ENCODE results near the gene TOMM70.
"Not testable (repeated sequence)": the region's sequence is repeated elsewhere in the genome, so short reads cannot be mapped to it uniquely, and the experiment has no call there.

TOMM70 gene

GRCh38 chr3:100339786-100340185 is 61.1 kb downstream of the TOMM70 start:
- H3K9ac ChIP-seq (ENCODE audit: low read length in 2 of 2), result no peak overlapping the region
- H3K9me3 ChIP-seq (ENCODE audit: control insufficient read depth in 2 of 2, low read length in 2 of 2), result no peaks in the 10 kb centered on the region
- H3K27me3 ChIP-seq (ENCODE audit: control insufficient read depth in 1 of 2, insufficient read depth in 2 of 2, low read length in 2 of 2), result no peaks in the 10 kb centered on the region
- H3K4me1 ChIP-seq (ENCODE audit: control insufficient read depth, insufficient read depth, low read length), result peaks cover 13% of the 10 kb centered on the region
- peaks cover 18 to 19% of the 10 kb centered on the region in 2 donors for H3K36me3 ChIP-seq (ENCODE audit: control insufficient read depth in 2 of 2, insufficient read depth in 2 of 2, low read length in 2 of 2)
- no peak overlapping the region for H3K4me3 ChIP-seq (ENCODE audit: low read length in 2 of 2)
- no peak overlapping the region for H3K27ac ChIP-seq (ENCODE audit: low read length)

GRCh38 chr3:100338911-100339310 is 62.0 kb downstream of the TOMM70 start:
- H3K27me3 ChIP-seq (ENCODE audit: control insufficient read depth in 1 of 2, insufficient read depth in 2 of 2, low read length in 2 of 2), result no peaks in the 10 kb centered on the region
- H3K4me3 ChIP-seq (ENCODE audit: low read length in 2 of 2), result no peak overlapping the region
- H3K9ac ChIP-seq (ENCODE audit: low read length in 2 of 2), result no peak overlapping the region
- H3K4me1 ChIP-seq (ENCODE audit: control insufficient read depth, insufficient read depth, low read length), result peaks cover 18% of the 10 kb centered on the region
- H3K36me3 ChIP-seq (ENCODE audit: control insufficient read depth in 2 of 2, insufficient read depth in 2 of 2, low read length in 2 of 2), result peaks cover 15 to 16% of the 10 kb centered on the region in 2 donors
- H3K27ac ChIP-seq (ENCODE audit: low read length), result no peak overlapping the region
- no peaks in the 10 kb centered on the region for H3K9me3 ChIP-seq (ENCODE audit: control insufficient read depth in 2 of 2, low read length in 2 of 2)

- not testable (repeated sequence) for H3K4me3 ChIP-seq (ENCODE audit: low read length in 2 of 2); H3K27me3 ChIP-seq (ENCODE audit: control insufficient read depth in 1 of 2, insufficient read depth in 2 of 2, low read length in 2 of 2); H3K27ac ChIP-seq (ENCODE audit: low read length); H3K9me3 ChIP-seq (ENCODE audit: control insufficient read depth in 2 of 2, low read length in 2 of 2); H3K9ac ChIP-seq (ENCODE audit: low read length in 2 of 2)
- peaks cover 21% of the 10 kb centered on the region for H3K4me1 ChIP-seq (ENCODE audit: control insufficient read depth, insufficient read depth, low read length)
- H3K36me3 ChIP-seq (ENCODE audit: control insufficient read depth in 2 of 2, insufficient read depth in 2 of 2, low read length in 2 of 2), result peaks cover 9 to 11% of the 10 kb centered on the region in 2 donors
Observed at GRCh38 chr3:100336229-100336628, 64.7 kb downstream of the TOMM70 start.

- Histone ChIP-seq H3K9me3 (ENCODE audit: control insufficient read depth in 2 of 2, low read length in 2 of 2) (no peaks in the 10 kb centered on the region), H3K4me3 (ENCODE audit: low read length in 2 of 2) (peak overlapping the region; percentile 86 to 92), H3K27ac (ENCODE audit: low read length) (peak overlapping the region; percentile 37), H3K4me1 (ENCODE audit: control insufficient read depth, insufficient read depth, low read length) (peaks cover 21% of the 10 kb centered on the region), H3K9ac (ENCODE audit: low read length in 2 of 2) (peak overlapping the region; percentile 80 to 82), H3K36me3 (ENCODE audit: control insufficient read depth in 2 of 2, insufficient read depth in 2 of 2, low read length in 2 of 2) (peaks cover 9 to 11% of the 10 kb centered on the region in 2 donors), H3K27me3 (ENCODE audit: control insufficient read depth in 1 of 2, insufficient read depth in 2 of 2, low read length in 2 of 2) (no peaks in the 10 kb centered on the region)
Observed at GRCh38 chr3:100335434-100335833, 65.5 kb downstream of the TOMM70 start.

- Histone ChIP-seq H3K4me1 (ENCODE audit: control insufficient read depth, insufficient read depth, low read length) (peaks cover 21% of the 10 kb centered on the region), H3K27ac (ENCODE audit: low read length) (peak within 1 kb of the TSS; percentile 55), H3K27me3 (ENCODE audit: control insufficient read depth in 1 of 2, insufficient read depth in 2 of 2, low read length in 2 of 2) (no peaks in the 10 kb centered on the region), H3K36me3 (ENCODE audit: control insufficient read depth in 2 of 2, insufficient read depth in 2 of 2, low read length in 2 of 2) (peaks cover 6 to 7% of the 10 kb centered on the region in 2 donors), H3K4me3 (ENCODE audit: low read length in 2 of 2) (peak within 1 kb of the TSS; percentile 86 to 92), H3K9ac (ENCODE audit: low read length in 2 of 2) (peak within 1 kb of the TSS; percentile 82 to 87), H3K9me3 (ENCODE audit: control insufficient read depth in 2 of 2, low read length in 2 of 2) (no peaks in the 10 kb centered on the region)
Observed at GRCh38 chr3:100334488-100335351, 66.2 kb downstream of the TOMM70 start, which contains the start of gene NIT2. NIT2 (plus strand) TSS chr3:100334757; CDS start chr3:100334792, 35 bp downstream.

- Histone ChIP-seq H3K27me3 (ENCODE audit: control insufficient read depth in 1 of 2, insufficient read depth in 2 of 2, low read length in 2 of 2) (no peaks in the 10 kb centered on the region), H3K4me1 (ENCODE audit: control insufficient read depth, insufficient read depth, low read length) (peaks cover 21% of the 10 kb centered on the region), H3K27ac (ENCODE audit: low read length) (peak overlapping the region; percentile 55), H3K9ac (ENCODE audit: low read length in 2 of 2) (peak overlapping the region; percentile 82 to 87), H3K4me3 (ENCODE audit: low read length in 2 of 2) (peak overlapping the region; percentile 86 to 92), H3K36me3 (ENCODE audit: control insufficient read depth in 2 of 2, insufficient read depth in 2 of 2, low read length in 2 of 2) (peaks cover 1 to 2% of the 10 kb centered on the region in 2 donors), H3K9me3 (ENCODE audit: control insufficient read depth in 2 of 2, low read length in 2 of 2) (no peaks in the 10 kb centered on the region)
Observed at GRCh38 chr3:100333970-100334487, 66.9 kb downstream of the TOMM70 start.

- Histone ChIP-seq H3K9ac (ENCODE audit: low read length in 2 of 2) (no peak overlapping the region), H3K27ac (ENCODE audit: low read length) (no peak overlapping the region), H3K4me1 (ENCODE audit: control insufficient read depth, insufficient read depth, low read length) (peaks cover 21% of the 10 kb centered on the region), H3K4me3 (ENCODE audit: low read length in 2 of 2) (no peak overlapping the region), H3K9me3 (ENCODE audit: control insufficient read depth in 2 of 2, low read length in 2 of 2) (no peaks in the 10 kb centered on the region), H3K36me3 (ENCODE audit: control insufficient read depth in 2 of 2, insufficient read depth in 2 of 2, low read length in 2 of 2) (no peaks in the 10 kb centered on the region), H3K27me3 (ENCODE audit: control insufficient read depth in 1 of 2, insufficient read depth in 2 of 2, low read length in 2 of 2) (no peaks in the 10 kb centered on the region)
Observed at GRCh38 chr3:100333051-100333450, 67.8 kb downstream of the TOMM70 start.

- H3K4me1 ChIP-seq (ENCODE audit: control insufficient read depth, insufficient read depth, low read length), result peaks cover 21% of the 10 kb centered on the region
- no peak overlapping the region for H3K9ac ChIP-seq (ENCODE audit: low read length in 2 of 2)
- H3K4me3 ChIP-seq (ENCODE audit: low read length in 2 of 2), result no peak overlapping the region
- H3K9me3 ChIP-seq (ENCODE audit: control insufficient read depth in 2 of 2, low read length in 2 of 2), result no peaks in the 10 kb centered on the region
- no peak overlapping the region for H3K27ac ChIP-seq (ENCODE audit: low read length)
- H3K36me3 ChIP-seq (ENCODE audit: control insufficient read depth in 2 of 2, insufficient read depth in 2 of 2, low read length in 2 of 2), result peaks cover 0 to 2% of the 10 kb centered on the region in 2 donors
- H3K27me3 ChIP-seq (ENCODE audit: control insufficient read depth in 1 of 2, insufficient read depth in 2 of 2, low read length in 2 of 2), result no peaks in the 10 kb centered on the region
Observed at GRCh38 chr3:100331660-100332059, 69.2 kb downstream of the TOMM70 start.

- H3K4me3 ChIP-seq (ENCODE audit: low read length in 2 of 2), result no peak overlapping the region
Observed at GRCh38 chr3:100330651-100331050, 70.2 kb downstream of the TOMM70 start.

GRCh38 chr3:100329800-100330489 is 70.9 kb downstream of the TOMM70 start:
- Histone ChIP-seq H3K27me3 (ENCODE audit: control insufficient read depth in 1 of 2, insufficient read depth in 2 of 2, low read length in 2 of 2) (no peaks in the 10 kb centered on the region), H3K27ac (ENCODE audit: low read length) (no peak overlapping the region), H3K36me3 (ENCODE audit: control insufficient read depth in 2 of 2, insufficient read depth in 2 of 2, low read length in 2 of 2) (peaks cover 0 to 2% of the 10 kb centered on the region in 2 donors), H3K4me1 (ENCODE audit: control insufficient read depth, insufficient read depth, low read length) (peaks cover 9% of the 10 kb centered on the region), H3K4me3 (ENCODE audit: low read length in 2 of 2) (no peak overlapping the region), H3K9ac (ENCODE audit: low read length in 2 of 2) (no peak overlapping the region), H3K9me3 (ENCODE audit: control insufficient read depth in 2 of 2, low read length in 2 of 2) (no peaks in the 10 kb centered on the region)

More at GRCh38 chr3:100330651-100331050, 70.2 kb downstream of the TOMM70 start:
- no peak overlapping the region for H3K27ac ChIP-seq (ENCODE audit: low read length)
- no peak overlapping the region for H3K9ac ChIP-seq (ENCODE audit: low read length in 2 of 2)
- H3K27me3 ChIP-seq (ENCODE audit: control insufficient read depth in 1 of 2, insufficient read depth in 2 of 2, low read length in 2 of 2), result no peaks in the 10 kb centered on the region
- H3K9me3 ChIP-seq (ENCODE audit: control insufficient read depth in 2 of 2, low read length in 2 of 2), result no peaks in the 10 kb centered on the region
- peaks cover 0 to 2% of the 10 kb centered on the region in 2 donors for H3K36me3 ChIP-seq (ENCODE audit: control insufficient read depth in 2 of 2, insufficient read depth in 2 of 2, low read length in 2 of 2)
- H3K4me1 ChIP-seq (ENCODE audit: control insufficient read depth, insufficient read depth, low read length), result peaks cover 17% of the 10 kb centered on the region

All from stomach smooth muscle (tissue), 2 donors.